K562 (cell line): ENCODE measurements around the gene SLC9C2.

Experiments
- BDP1 ChIP-seq: IDR thresholded peaks from 3 replicates; pipeline ENCODE4 v1.6.1; 2011; ENCODE audit not compliant: insufficient read length, insufficient read depth
- E2F8 ChIP-seq: fragments of 450-650 bp; IDR thresholded peaks from 2 replicates; pipeline ENCODE4 v1.7.1; 2018; ENCODE audit warnings: mild to moderate bottlenecking, low read depth; ENCODE audit not compliant: partially characterized antibody
- GATAD2B ChIP-seq: fragments of 450-650 bp; IDR thresholded peaks from 2 replicates; pipeline ENCODE4 v1.6.1; 2017; ENCODE audit warnings: mild to moderate bottlenecking, borderline replicate concordance
- HMG20B ChIP-seq: fragments of 250-450 bp; sonication (Bioruptor Pico); IDR thresholded peaks from 2 replicates; pipeline ENCODE4 v1.5.0; 2021; ENCODE audit warnings: mild to moderate bottlenecking
- JUN ChIP-seq, 2 experiments: sonication (generic) in 1 of 2; formaldehyde crosslinking in 1 of 2; IDR thresholded peaks; 2 replicates each; pipeline versions ENCODE4 v1.6.1 to v1.8.0; 2012 to 2022; ENCODE audit warnings: borderline replicate concordance in 2 of 2, mild to moderate bottlenecking in 2 of 2, improper control_type of control experiment in 1 of 2, low read depth in 1 of 2, low read length in 1 of 2, missing genetic modification reagents in 1 of 2
- PHF8 ChIP-seq: fragments of 200-600 bp; sonication (generic); IDR thresholded peaks from 2 replicates; pipeline ENCODE4 v1.6.1; 2012; ENCODE audit warnings: mixed run types, mild to moderate bottlenecking, inconsistent platforms, low read length, moderate library complexity, borderline replicate concordance
- POLR2A ChIP-seq: fragments of 450-650 bp; conservative IDR thresholded peaks from 2 replicates; pipeline ENCODE4 v1.6.1; 2016
- POLR2AphosphoS5 ChIP-seq: IDR thresholded peaks from 2 replicates; pipeline ENCODE4 v1.6.1; 2011; ENCODE audit warnings: mild to moderate bottlenecking, low read depth, low read length, moderate library complexity; ENCODE audit not compliant: control insufficient read depth, insufficient read depth
- RBM14 ChIP-seq: fragments of 200-400 bp; formaldehyde crosslinking; IDR thresholded peaks from 2 replicates; pipeline ENCODE4 v1.6.1; 2018; ENCODE audit warnings: low read depth, mild to moderate bottlenecking, low read length, moderate library complexity, borderline replicate concordance; ENCODE audit not compliant: insufficient read depth
- REST ChIP-seq, 2 experiments: fragments of 450-650 bp; formaldehyde crosslinking in 1 of 2; IDR thresholded peaks; 2 replicates each; pipeline versions ENCODE4 v1.4.0 to v1.6.1; 2014 to 2020; ENCODE audit warnings: mild to moderate bottlenecking in 2 of 2, borderline replicate concordance in 1 of 2, low read depth in 1 of 2
- TFAP4 ChIP-seq: sonication (generic); formaldehyde crosslinking; IDR thresholded peaks from 2 replicates; pipeline ENCODE4 v1.8.0; 2022; ENCODE audit warnings: missing genetic modification reagents, mild to moderate bottlenecking, moderate library complexity, borderline replicate concordance
- ZBTB43 ChIP-seq: sonication (generic); formaldehyde crosslinking; IDR thresholded peaks from 2 replicates; pipeline ENCODE4 v1.8.0; 2023; ENCODE audit warnings: mild to moderate bottlenecking, missing genetic modification reagents
- ZFP36 ChIP-seq: fragments of 150-350 bp; IDR thresholded peaks from 2 replicates; pipeline ENCODE4 v1.6.1; 2018; ENCODE audit warnings: low read length, low read depth; ENCODE audit not compliant: partially characterized antibody

GRCh38 chr1:173488001-173488400 is 114.9 kb downstream of the SLC9C2 start:
- TF ChIP-seq TFAP4 (CRISPR knock-in tag) (no peak), REST (IDR thresholded peaks at IDR 0.05; ENCODE audit: borderline replicate concordance) (no peak), REST (CRISPR knock-in tag; IDR thresholded peaks at IDR 0.05; ENCODE audit: low read depth) (no peak), PHF8 (no peak), HMG20B (CRISPR knock-in tag) (no peak), BDP1 (no peak), POLR2A (no peak), POLR2AphosphoS5 (no peak), RBM14 (no peak), GATAD2B (no peak), E2F8 (no peak), ZFP36 (no peak), JUN (IDR thresholded peaks at IDR 0.05; ENCODE audit: borderline replicate concordance, low read depth, low read length) (no peak), JUN (CRISPR knock-in tag; IDR thresholded peaks at IDR 0.05; ENCODE audit: borderline replicate concordance) (no peak), ZBTB43 (CRISPR knock-in tag) (no peak)
